Measurements from ENCODE around the gene ZNF76.
"Not testable (repeated sequence)": the region's sequence is repeated elsewhere in the genome, so short reads cannot be mapped to it uniquely, and the experiment has no call there.

The ZNF76 gene

GRCh38 chr6:35304299-35304698 lies 44.8 kb downstream of the ZNF76 start:
- Histone ChIP-seq H3K9me3 (ENCODE audit: low read depth, low read length) (no peaks in the 10 kb centered on the region), H3K27ac (no peak overlapping the region), H3K36me3 (ENCODE audit: insufficient read depth, low read length) (no peaks in the 10 kb centered on the region), H3K9ac (ENCODE audit: insufficient read length) (no peak overlapping the region), H3K4me3 (no peak overlapping the region)
- no peak for DNase-seq (ENCODE audit: low read depth, low spot score)
- no peak for TF ChIP-seq POLR2AphosphoS5 (IDR thresholded peaks at IDR 0.05; ENCODE audit: borderline replicate concordance, low read depth, low read length)

- Histone ChIP-seq H3K27ac (no peak overlapping the region), H3K4me3 (no peak overlapping the region), H3K36me3 (ENCODE audit: insufficient read depth, low read length) (no peaks in the 10 kb centered on the region), H3K9ac (ENCODE audit: insufficient read length) (no peak overlapping the region), H3K9me3 (ENCODE audit: low read depth, low read length) (no peaks in the 10 kb centered on the region)
- no peak for TF ChIP-seq POLR2AphosphoS5 (IDR thresholded peaks at IDR 0.05; ENCODE audit: borderline replicate concordance, low read depth, low read length)
- no peak for TF ChIP-seq EZH2 (IDR thresholded peaks at IDR 0.05)
- TF ChIP-seq FOXP2 (optimal IDR thresholded peaks at IDR 0.05; ENCODE audit: control extremely low read depth, extremely low read length, insufficient read depth) = no peak
- DNase-seq (ENCODE audit: low read depth, low spot score) = no peak
Measured at GRCh38 chr6:35305117-35305516, 45.6 kb downstream of the ZNF76 start.

- DNase-seq (ENCODE audit: low read depth, low spot score); H3K4me3 ChIP-seq; H3K36me3 ChIP-seq (ENCODE audit: insufficient read depth, low read length); H3K9me3 ChIP-seq (ENCODE audit: low read depth, low read length); H3K9ac ChIP-seq (ENCODE audit: insufficient read length); H3K27ac ChIP-seq: not testable (repeated sequence)
Measured at GRCh38 chr6:35307138-35307537, 47.6 kb downstream of the ZNF76 start.

- not testable (repeated sequence) for H3K9ac ChIP-seq (ENCODE audit: insufficient read length); H3K4me3 ChIP-seq; H3K9me3 ChIP-seq (ENCODE audit: low read depth, low read length); H3K36me3 ChIP-seq (ENCODE audit: insufficient read depth, low read length); DNase-seq (ENCODE audit: low read depth, low spot score); H3K27ac ChIP-seq
Measured at GRCh38 chr6:35308543-35308942, 49.0 kb downstream of the ZNF76 start.

- H3K9ac ChIP-seq (ENCODE audit: insufficient read length) = no peak overlapping the region
- H3K9me3 ChIP-seq (ENCODE audit: low read depth, low read length) = no peaks in the 10 kb centered on the region
- TF ChIP-seq EZH2 (IDR thresholded peaks at IDR 0.05) (no peak), POLR2AphosphoS5 (IDR thresholded peaks at IDR 0.05; ENCODE audit: borderline replicate concordance, low read depth, low read length) (no peak), FOXP2 (optimal IDR thresholded peaks at IDR 0.05; ENCODE audit: control extremely low read depth, extremely low read length, insufficient read depth) (no peak)
- no peak overlapping the region for H3K27ac ChIP-seq
- H3K36me3 ChIP-seq (ENCODE audit: insufficient read depth, low read length) = no peaks in the 10 kb centered on the region
- DNase-seq (ENCODE audit: low read depth, low spot score) = no peak
- no peak overlapping the region for H3K4me3 ChIP-seq
Measured at GRCh38 chr6:35309611-35310264, 50.2 kb downstream of the ZNF76 start.

DNA sequence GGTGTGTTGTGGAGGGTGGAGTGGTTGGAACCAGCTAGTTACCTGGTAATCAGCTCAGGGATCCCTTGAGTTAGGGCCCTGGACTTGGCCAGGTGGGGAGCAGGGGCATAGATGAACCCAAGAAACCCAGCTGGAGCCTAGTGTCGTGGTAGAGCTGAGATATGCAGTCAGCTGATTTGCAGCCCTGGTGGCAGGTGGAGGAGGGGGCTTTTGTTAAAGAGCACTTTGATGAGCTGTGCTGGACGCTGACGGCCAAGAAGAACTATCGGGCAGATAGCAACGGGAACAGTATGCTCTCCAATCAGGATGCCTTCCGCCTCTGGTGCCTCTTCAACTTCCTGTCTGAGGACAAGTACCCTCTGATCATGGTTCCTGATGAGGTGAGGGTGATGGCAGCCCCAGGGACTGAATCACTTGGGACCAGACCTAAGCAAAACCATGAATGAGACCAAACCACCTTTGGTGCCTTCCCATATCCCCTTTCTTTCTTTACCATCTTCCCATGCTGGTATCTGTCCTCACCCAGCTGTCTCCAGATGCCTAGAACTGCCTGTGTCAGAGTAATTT lies 50.8 kb downstream of the ZNF76 start:
- Histone ChIP-seq H3K36me3 (ENCODE audit: insufficient read depth, low read length) (no peaks in the 10 kb centered on the region), H3K4me3 (no peak overlapping the region), H3K9me3 (ENCODE audit: low read depth, low read length) (no peaks in the 10 kb centered on the region), H3K9ac (ENCODE audit: insufficient read length) (no peak overlapping the region), H3K27ac (no peak overlapping the region)
- DNase-seq (ENCODE audit: low read depth, low spot score) = no peak
- no peak for TF ChIP-seq POLR2AphosphoS5 (IDR thresholded peaks at IDR 0.05; ENCODE audit: borderline replicate concordance, low read depth, low read length)
- TF ChIP-seq FOXP2 (optimal IDR thresholded peaks at IDR 0.05; ENCODE audit: control extremely low read depth, extremely low read length, insufficient read depth) = no peak
- no peak for TF ChIP-seq EZH2 (IDR thresholded peaks at IDR 0.05)

DNA sequence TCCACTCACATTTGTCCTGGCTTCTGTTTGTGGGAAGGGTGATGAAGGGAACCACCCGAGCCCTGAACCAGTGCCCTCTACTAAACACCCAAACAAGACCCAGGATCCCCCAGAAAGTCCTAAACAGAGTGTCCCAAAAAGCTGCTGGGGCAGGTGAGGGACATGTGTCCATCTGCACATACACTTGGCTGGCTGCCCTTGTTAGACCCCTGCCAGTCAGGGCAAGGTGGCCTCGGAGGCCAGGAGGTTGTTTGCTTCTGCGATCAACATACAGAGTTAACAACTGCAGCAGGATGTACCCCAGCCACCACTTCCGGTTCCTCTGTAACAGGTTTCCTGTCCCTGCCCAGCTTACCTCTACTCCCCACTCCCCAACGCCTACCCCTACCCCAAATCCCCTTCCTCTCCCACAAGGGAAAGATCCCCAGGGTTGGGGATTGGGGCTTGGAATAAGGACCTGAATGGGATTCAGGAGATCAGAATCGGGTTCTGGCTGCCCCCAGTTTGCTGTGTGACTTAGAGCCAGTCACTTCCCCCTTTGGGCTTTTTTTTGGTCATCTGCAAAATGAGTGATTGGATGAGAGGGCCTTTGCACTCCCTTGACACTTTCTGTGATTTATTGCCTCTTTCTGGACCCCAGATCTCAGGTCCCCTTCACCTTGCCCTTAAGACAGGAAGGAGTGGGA lies 52.0 kb downstream of the ZNF76 start:
- DNase-seq (ENCODE audit: low read depth, low spot score) = no peak
- H3K27ac ChIP-seq = no peak overlapping the region
- H3K4me3 ChIP-seq = no peak overlapping the region
- H3K9me3 ChIP-seq (ENCODE audit: low read depth, low read length) = no peaks in the 10 kb centered on the region
- H3K36me3 ChIP-seq (ENCODE audit: insufficient read depth, low read length) = no peaks in the 10 kb centered on the region
- H3K9ac ChIP-seq (ENCODE audit: insufficient read length) = no peak overlapping the region
- no peak for TF ChIP-seq FOXP2 (optimal IDR thresholded peaks at IDR 0.05; ENCODE audit: control extremely low read depth, extremely low read length, insufficient read depth)
- no peak for TF ChIP-seq POLR2AphosphoS5 (IDR thresholded peaks at IDR 0.05; ENCODE audit: borderline replicate concordance, low read depth, low read length)
- TF ChIP-seq EZH2 (IDR thresholded peaks at IDR 0.05) = no peak

GRCh38 chr6:35312076-35312800 lies 52.7 kb downstream of the ZNF76 start:
- TF ChIP-seq FOXP2 (optimal IDR thresholded peaks at IDR 0.05; ENCODE audit: control extremely low read depth, extremely low read length, insufficient read depth) (no peak), POLR2AphosphoS5 (IDR thresholded peaks at IDR 0.05; ENCODE audit: borderline replicate concordance, low read depth, low read length) (no peak), EZH2 (IDR thresholded peaks at IDR 0.05) (no peak)
- Histone ChIP-seq H3K9me3 (ENCODE audit: low read depth, low read length) (no peaks in the 10 kb centered on the region), H3K4me3 (no peak overlapping the region), H3K27ac (no peak overlapping the region), H3K9ac (ENCODE audit: insufficient read length) (no peak overlapping the region), H3K36me3 (ENCODE audit: insufficient read depth, low read length) (no peaks in the 10 kb centered on the region)
- no peak for DNase-seq (ENCODE audit: low read depth, low spot score)
